Measurements from ENCODE around the gene RAB24.

GRCh38 chr5:177302354-177303110 lies 987 bp downstream of the RAB24 start:
- TF ChIP-seq CTCF (IDR thresholded peaks at IDR 0.05) = no peak
- TF ChIP-seq POLR2A (IDR thresholded peaks at IDR 0.05) = no peak
